Measurements from ENCODE around the gene FHIT.

FHIT gene

GRCh38 chr3:59769127-59769750 lies 1482.0 kb downstream of the FHIT start:
- no peak for DNase-seq

- DNase-seq, result no peak
These were observed 1484.9 kb downstream of the FHIT start for GRCh38 chr3:59766200-59766872.

GRCh38 chr3:59764171-59764570 lies 1487.1 kb downstream of the FHIT start:
- no peak for DNase-seq

DNA sequence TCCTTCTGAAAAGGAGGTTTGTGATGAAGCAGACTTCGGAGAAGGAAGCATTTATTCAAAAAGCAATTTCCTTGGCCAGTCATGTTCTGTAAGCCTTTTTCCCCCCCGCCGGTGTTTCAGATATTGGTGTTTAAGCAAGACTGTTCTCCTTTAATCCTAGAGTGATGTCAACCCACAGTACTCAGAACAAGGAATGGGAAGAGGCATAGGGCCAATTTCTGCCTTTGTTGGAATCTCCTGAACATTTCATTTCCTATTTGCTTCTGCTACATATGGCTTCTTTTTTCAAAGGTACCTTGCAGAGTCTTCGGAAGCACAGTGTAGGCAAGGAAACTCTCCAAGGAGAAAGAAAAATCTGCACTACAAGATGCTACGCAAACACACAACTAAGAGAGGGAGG lies 1488.3 kb downstream of the FHIT start:
- DNase-seq, result no peak

DNA sequence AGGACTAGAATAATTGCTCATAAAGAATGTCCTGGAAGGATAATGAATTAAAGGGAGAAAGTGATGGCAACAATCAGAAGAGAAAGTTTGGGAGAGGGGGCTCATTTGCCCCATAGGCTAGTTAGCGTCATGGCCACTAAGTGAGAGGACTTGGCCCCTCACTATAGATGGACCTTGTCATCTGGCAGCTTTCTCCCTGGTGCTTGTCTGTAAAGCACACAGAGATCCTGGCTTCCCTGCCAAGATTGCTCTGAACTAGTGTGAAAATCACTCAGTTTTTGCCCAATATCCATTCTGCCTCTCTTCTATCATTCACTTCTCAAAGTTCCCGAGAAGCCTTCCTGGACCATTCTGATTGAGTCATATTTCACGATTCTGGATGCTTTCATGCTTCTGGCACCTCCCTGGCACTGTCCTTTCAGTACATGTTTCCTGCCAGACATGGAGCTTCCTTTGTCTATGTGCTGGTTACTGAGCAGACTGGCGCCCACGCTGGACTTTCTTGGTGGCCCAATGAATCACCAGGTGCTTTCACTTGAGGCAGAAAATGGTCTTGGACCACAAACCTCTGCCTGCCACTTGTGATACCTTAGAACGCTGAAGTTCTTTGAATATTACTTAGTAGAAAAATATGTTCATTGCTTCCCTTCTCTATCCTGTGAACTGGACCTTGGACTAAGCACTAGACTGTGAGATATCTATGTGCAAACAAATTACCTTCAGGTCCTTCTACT lies 1491.8 kb downstream of the FHIT start:
- no peak for DNase-seq

- DNase-seq, result no peak
These were observed 1492.6 kb downstream of the FHIT start for GRCh38 chr3:59758672-59759071.

- no peak for DNase-seq
These were observed 1494.3 kb downstream of the FHIT start for GRCh38 chr3:59756934-59757333.

DNA sequence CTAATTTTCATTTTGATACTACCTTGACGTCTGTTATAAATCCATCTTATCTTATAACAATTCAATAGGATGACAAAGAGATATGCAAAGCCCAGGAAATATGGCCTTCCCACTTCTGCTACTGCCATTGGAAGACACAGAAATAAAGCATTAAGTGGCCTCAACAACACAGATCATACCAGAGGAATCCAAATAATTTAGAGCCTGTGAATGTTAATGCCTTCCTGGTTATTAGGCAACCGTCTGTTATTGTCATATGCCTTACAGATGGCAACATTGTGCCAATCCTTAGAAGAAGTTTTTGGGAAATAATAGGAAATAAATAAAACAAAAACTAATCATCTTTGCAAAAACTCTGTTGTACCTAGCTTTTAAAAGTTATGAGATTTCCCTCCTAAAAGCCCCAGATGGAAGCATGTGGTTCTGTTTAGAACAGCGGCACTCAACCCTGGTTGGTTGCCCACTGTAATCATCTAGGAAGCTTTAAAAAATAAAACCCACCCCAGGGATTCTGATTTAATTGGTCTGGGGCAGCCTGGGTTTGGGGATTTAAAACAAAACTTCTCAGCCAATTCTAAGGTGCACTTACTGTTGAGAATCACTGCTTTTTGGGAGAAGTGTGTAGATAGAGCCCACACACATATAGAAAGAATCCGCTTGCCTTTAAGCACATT lies 1496.7 kb downstream of the FHIT start:
- DNase-seq, result no peak

DNA sequence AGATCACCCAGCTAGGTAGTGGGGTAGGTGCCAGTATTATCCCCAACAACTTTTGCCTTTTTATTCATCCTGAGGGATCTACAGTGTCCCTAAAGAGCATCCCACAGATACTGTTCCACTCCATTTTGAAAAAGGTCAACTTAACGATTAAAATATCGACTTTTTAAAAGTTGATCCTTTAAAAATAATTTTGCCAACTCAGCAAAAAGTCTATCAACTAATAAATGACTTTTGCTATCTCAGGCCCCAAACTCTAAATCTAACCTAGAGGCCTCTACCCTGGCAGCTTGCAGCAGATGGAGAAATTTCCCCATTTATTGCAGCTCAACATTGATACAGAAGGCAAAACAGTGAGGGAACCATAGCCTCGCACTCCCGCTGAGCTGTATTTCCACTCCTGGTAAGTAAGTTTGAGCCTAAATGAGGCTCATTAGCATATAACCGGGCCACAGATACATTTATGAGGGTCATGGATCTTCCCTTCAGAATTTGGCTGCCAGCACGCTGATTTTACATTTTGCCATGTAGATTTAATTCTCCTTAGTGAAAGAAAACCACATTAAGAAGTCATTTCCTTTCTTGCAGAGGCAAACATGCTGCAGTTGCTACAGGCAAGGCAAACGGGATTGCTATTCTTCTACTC lies 1497.3 kb downstream of the FHIT start:
- DNase-seq, result no peak

DNA sequence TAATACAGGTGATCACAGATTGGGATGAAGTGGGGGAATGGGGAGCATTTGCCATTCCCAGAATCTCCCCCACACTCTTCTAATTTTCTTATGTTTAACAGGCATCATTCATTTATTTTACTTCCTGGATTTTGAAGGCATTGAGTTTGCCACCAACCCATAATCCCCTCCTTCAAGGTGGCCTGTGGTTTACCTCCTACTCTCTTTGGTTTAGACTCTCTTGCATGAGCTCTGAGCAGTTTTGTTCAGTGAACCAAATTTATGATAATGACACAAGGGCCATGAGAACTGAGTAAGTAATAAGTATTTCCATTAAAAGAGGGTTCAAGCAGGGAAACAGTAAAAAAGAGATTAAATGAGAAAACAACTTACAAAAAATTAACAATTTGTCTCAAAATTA lies 1498.3 kb downstream of the FHIT start:
- DNase-seq, result no peak

DNA sequence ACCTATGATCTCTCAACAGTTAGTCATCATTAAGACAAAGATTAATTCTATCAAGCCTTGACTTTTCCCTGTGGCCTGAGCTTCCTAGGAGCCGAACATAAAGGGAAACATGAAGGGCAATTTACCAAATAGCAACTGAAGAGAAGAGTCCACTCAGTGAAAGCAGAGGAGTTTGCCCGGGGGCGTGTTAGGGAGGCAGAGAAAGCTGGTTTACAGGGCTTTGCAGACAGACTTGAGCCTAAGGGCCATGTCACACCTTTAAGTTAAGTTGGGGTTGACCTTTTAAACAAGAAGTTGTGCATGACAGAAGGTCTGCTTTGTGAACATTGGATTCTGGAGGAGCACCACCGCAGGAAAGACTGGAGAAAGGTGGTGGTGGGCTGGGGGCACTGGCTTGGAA lies 1499.6 kb downstream of the FHIT start:
- DNase-seq, result no peak

DNA sequence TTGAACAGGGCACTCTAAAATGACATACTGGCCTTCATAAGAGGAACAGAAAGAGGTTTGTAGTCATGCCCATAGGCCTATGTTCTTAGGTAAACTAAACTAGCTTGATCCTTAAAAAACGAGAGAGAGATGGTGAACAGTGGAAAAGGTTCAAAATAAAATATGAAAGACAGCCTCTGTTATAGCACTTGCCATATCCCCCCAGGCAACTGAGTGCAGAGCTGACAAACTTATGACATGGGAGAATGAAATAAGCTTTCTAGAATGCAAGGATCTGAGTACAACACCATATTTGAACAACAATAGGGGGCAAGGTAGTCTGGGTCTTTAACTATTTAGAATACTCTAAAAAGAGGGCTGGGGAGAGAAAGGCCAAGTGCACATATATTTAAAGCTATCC lies 1500.9 kb downstream of the FHIT start:
- no peak for DNase-seq

DNA sequence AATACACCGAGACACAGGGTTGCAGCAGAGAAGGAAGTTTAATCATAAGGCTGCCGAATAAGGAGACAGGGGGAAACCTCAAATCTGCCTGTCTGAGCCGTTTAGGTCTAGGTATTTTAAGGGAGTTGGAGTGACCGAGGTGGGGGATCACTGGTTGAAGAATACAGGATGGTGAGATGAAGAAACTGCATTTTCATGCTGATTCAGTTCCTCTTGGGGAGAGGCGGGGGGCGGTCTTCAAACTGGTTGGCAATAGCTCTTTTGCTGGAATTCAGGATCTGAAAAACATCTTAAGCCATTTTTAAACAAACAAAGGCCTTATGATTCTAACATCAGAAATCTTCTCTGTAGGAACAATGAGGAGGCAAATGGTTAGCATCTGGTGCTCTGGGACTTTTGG lies 1502.0 kb downstream of the FHIT start:
- peak in 1 of 2 donors; percentile 10 for DNase-seq

DNA sequence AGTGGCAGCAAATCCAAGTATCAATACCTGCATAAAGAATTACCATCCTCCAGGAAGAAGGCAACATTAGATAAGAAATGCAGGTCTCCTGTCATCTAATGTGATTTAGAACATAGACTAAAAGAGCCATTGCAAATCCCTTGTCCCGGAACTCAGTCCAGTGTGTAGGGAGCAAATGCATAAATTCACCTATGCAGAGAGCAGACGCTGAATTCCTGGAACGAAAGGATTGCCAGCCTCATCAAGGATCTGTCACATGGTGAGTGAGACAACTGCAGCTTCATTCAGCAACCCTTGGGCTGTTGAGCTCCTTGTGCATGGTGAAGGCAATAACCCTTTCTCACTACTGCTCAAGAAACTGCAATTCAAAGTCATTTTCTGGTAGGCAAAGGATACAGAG lies 1504.7 kb downstream of the FHIT start:
- no peak for DNase-seq

DNA sequence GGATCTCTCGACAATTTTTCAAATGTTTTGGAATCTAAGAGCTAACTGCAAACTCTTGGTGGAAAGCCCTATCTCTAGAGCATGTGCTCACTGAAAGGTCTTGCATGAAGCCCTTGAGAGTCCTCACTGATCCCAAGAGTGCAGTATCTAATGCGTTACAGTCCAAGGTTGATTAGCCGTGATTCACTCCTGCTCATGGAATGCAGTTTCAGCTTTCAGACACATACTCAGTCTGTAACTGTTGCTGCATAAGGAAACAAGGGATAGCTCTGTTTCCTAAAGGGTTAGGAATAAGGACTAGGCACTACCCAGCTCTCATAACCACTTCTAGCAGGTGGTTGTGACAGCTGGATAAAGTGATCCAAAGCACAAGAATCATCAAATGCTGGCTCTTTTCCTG lies 1514.0 kb downstream of the FHIT start:
- DNase-seq, result no peak

DNA sequence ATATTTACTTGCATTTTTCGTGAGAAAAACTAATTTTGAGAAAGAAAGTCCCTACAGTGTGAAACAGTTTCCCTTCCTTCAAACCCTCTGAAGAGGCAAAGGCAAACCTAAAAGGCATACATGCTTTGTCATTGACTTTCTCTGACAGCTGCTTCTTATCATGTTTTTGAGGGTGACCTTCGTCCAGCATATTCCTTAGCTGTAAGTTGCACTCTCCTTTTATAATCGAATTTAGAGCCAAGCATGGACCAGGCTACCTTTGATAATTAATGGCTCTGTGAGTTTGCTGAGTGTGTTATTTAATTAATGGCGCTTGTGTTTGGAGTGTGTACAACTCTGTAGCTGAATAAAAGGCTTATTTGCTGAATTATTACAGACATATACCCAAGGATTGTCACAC lies 1517.2 kb downstream of the FHIT start:
- DNase-seq, result no peak

- no peak for DNase-seq
These were observed 1518.0 kb downstream of the FHIT start for GRCh38 chr3:59733041-59733809.

DNA sequence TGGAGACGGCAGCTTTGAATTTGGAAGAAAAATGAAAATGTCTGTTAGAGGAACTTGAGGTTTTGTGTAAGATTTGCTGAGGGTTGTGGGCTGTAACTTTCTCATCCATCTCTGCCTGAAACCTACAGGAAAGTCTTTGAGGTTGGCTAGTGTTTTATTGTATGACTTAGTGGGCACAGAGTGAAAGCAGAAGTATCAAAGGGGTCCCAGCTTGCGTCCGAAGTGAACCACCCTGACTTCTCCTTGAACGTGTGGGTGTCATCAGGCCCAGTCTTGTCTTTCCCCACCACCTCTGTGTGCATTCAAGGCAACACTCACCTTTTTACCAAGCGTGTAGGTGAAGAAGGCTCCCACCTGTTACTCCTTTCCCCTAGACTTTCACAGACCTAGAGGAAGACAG lies 1519.3 kb downstream of the FHIT start:
- DNase-seq, result peak in 1 of 2 donors; percentile 10

DNA sequence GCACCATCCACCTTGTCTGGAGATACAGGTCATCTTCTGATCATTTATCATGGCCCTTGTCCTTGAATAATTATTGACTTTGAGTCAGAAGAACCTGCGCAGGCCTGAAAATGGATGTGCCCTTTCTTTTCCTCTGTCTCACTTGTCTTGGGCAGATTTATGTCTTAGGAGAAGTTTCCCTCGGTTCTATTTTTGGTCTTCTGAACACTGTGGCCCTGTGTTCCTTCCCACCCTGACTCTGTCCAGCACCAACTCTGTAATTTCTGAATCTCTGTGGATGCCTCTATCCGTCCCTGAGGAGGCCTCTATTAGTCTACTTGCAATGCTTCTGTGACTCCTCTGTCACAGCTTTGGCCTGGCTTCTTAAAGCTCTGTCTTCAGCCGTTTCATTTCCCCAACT lies 1520.7 kb downstream of the FHIT start:
- DNase-seq, result no peak

DNA sequence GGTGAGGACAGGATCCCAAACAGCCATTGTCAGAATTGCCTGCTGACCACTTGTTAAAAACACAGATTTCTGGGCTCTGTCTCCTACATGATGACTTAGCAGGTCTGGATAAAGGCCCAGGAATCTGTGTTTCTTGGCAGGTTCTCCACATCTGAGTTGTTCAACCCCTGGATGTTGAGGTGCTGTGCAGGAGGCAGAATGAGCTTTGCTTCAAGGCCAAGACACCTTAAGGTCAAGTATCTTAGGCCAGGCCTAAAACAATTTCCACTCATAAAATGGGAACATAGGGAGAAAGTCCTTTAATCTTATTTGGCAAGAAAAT lies 1522.7 kb downstream of the FHIT start:
- no peak for DNase-seq

GRCh38 chr3:59727902-59728586 lies 1523.2 kb downstream of the FHIT start:
- no peak for DNase-seq

- no peak for DNase-seq
These were observed 1525.0 kb downstream of the FHIT start for GRCh38 chr3:59726279-59726678.
